CD4-positive, alpha-beta T cell treated with Interferon alpha-2 for 1 hour (primary cell): ENCODE measurements around the gene GRPR.
A peak's percentile ranks its signal among the peaks of the same experiment; 100 is the strongest.

ENCODE experiments used
- DNase-seq, 2 donors: peaks; one replicate each; pipeline ENCODE4 v3.0.0-alpha.2; 2020 to 2022

Gene GRPR

DNA sequence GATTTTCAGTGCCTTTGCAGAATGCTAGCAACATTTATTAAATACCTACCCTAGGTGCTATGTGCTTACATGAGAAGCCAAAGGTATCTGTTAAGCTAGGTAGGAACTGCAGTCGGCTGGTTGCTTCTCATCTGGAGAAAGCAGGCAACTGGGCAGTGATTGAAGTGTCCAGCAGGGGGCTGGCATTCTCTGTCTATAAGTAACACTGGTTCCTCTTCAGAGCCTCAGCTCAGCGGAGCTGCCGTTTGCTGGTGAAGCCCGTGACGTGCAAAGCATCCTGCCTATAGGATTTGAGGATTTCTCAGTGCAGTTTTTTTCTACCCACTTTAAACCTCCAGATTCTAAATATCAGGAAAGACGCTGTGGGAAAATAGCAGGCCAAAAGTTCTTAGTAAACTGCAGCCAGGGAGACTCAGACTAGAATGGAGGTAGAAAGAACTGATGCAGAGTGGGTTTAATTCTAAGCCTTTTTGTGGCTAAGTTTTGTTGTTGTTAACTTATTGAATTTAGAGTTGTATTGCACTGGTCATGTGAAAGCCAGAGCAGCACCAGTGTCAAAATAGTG is at the start of gene GRPR:
TSS of gene GRPR (plus strand) at position 344 of the 565 bp plus-strand sequence. CDS start 389 bp downstream, outside the sequence.
- DNase-seq = peak; percentile 52 to 65

DNA sequence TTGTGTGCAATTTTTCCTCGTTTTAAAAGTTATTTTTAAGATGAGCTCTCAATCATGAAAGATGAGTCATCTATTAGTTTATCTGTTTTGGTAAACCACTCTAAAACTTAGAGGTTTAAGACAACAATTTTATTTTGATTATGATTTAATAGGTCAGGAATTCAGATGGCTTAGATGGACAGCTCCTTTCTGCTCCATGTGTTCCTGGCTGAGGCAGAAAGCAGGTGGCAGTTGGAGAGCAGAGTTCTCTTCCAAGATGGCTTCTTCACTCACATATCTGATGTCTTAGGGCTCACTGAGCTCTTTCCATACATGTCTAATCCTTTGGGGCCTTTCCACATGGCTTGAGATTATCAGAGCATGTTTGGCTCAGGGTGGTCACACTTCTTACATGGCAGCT is 48.3 kb upstream of the GRPR start:
- no peak for DNase-seq

DNA sequence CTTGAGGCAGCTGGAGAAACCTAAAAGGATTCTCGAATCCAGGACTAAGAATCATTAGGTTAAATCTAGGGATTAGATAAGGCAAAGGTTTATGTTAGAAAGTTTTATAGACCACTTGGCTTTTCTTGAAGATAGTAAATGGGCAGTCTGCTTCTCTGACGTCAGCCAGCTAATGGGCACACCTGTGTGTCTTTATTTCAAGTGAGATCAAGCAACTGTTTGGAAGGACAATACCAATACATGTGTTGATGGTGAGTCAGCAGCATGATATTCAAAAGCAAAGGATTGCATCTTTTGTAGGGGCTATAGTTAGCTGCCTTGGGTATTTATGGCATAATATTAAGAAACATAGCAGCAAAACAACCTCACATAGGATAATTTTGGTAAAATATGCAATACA is 46.5 kb upstream of the GRPR start:
- DNase-seq = no peak

DNA sequence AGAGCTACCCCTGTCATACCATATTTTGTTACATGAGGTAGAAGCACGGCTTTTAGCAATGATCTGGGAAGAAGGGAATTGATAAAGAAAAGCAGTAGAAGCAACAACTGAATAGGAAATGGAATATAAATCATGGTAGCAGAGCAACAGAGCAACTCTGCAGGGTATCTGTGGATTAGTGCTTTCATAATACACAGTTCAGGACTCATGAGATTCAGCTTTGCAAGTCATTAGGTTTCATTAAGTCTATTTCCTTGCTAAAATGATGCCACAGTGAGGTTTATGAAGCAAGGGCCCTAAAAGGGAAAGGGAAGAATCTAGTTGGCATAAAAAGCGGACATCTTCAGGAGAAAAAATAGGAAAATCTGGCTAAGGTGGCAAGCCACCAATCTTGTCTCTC is 45.6 kb upstream of the GRPR start:
- no peak for DNase-seq

DNA sequence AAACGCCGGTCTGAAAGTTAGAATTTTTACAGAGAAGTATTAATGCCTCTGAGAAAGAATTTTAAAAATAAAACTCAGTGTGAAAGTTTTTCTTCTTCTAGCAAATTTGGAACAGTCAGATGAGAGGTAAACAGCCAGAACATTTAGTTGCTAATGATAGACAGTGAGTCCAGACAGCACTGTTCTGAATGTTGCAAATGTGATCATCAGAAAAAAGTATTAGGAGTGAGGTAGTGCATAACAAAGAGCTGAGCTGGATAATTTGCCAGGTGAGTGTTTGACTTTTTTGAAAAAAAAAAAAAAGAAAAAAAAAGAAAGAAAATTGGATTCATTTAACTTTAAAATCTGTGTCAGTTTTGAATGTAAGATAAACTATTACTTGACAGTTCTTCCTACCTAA is 42.0 kb upstream of the GRPR start:
- DNase-seq = no peak

DNA sequence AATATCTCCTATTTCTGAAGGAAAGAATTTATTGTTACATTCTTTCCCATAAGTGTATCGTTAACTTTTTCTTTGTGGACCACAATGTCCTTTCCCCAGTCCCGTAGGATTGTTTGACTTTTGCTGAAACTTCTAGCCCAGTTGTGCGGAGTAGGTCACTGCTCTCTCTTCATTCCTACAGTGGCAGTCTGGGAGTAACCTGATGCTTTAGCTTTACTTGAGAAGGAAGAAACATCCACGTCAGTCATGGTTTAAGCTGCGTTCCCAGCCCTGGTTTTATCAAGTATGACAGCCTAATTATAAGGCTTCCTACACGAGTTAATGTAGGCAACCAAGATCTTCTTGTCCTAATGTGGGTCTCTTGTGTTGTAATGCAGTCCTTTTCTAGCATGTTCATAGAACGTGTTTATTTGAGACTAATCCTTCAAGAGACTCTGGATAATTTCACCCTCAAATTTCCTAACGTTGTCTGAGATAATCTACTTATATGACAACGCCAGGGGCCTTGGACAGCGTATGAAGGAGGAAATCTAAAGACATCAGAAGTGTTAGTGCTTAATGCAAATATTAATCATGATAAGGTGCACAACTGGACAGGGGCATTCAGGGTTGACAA is 40.8 kb upstream of the GRPR start:
- no peak for DNase-seq

DNA sequence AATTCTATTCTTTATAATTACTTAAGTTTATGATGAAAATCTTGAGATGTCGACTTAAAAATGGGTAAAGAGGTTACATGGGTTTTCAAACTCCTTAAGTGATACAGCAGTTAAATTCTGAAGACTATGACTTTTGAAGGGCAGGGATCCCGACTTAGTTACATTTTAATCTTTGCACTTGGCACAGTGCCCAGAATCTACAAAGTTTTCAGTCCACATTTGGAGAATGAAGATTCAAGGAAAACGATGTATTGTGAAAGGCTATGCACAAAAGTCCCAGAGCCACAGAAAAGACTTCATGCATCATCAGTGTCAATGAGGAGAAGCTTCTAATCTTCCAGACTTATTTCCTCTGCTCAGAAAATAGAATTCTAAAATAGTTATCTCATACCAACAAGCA is 36.3 kb upstream of the GRPR start:
- DNase-seq = no peak

DNA sequence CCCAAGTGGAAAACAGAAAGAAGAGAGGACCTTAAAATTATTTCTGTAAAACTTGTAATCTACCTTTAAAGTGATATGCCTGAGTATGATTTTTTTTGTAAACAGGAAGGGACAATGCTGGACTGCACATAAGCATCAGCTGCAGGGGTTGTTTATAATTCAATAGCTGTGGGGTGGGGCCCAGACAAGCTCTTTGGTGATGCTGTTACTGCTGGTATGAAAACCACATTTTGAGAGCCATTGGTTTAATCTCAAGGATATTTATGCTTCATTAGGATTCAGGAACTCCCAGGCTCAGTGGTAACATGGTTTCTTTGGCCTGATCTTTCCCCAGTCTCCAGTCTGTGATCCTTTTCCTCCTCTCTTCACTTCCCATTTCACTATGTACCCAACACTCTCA is 34.3 kb upstream of the GRPR start:
- DNase-seq = no peak

DNA sequence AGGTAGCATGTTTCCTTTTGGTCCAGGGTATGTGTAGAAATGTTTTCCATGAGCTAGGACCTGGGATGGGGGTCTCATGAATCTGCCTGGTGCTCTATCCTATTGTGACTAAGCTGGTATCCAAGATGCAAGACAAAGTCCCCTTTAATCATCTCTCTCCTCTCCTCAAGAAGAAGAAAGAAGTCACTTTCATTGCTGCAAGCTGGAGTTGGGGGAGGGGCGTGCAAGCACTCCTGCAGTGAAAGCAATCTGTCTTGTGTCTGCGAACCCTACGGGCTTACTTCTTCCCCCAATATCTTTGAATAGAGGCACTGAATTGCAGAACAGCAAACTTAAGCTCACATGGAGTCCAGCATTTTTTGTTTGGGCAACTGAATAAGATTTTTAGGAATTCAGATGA is 27.2 kb upstream of the GRPR start:
- no peak for DNase-seq

DNA sequence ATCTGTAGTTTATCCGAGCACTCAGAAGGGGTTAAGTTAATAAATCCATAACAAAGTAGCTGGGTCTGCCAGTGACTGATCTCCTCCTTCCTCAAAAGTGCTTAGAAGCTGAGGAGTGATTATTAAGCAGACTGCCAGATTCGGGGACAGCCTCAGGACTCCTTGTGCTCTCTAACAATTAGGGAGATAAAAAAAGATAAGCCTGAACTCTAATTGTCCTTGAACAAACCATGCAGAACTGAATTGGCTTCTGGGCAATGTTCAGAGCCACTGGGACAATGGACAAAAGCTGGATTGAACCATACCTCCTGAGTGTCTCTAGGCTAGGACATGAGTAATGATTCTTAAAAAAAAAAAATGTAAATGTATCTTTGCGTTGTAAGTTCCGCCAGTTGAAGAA is 22.7 kb upstream of the GRPR start:
- DNase-seq = no peak

DNA sequence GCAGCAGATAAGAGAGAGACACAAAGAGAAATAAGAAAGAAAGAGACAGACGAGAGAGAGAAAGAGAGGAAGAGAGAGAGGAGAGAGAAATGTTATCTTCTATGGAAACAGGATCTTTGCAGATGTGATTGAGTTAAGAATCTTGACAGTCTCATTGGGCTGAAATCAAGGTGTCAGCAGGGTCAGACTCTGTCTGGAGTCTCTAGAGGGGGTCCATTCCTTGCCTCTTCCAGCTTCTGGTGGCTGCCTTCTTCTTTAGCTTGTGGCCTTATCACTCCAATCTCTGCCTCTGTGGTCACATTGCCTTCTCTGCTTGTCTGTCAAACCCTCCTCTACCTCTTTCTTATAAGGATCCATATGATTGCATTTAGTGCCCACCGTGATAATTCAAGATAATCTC is 21.8 kb upstream of the GRPR start:
- DNase-seq = no peak

DNA sequence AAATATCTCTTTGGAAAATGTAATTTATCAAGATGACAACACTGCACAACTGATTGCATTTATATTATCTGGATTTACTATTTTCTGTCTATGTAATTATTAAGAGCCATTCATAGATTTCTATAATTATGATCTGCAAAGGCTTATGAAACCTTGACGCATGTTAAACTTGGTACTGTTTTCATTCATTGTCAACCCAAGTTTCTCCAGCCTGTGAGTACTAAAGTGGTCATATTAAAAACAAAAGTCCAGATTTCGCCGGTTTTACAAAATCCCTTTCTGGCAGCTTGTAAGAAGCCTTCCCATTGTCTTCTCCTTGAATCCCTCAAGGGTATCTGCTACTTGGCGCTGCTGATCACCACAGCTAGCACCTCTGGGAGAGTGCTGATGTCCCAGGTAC is 19.7 kb upstream of the GRPR start:
- no peak for DNase-seq

DNA sequence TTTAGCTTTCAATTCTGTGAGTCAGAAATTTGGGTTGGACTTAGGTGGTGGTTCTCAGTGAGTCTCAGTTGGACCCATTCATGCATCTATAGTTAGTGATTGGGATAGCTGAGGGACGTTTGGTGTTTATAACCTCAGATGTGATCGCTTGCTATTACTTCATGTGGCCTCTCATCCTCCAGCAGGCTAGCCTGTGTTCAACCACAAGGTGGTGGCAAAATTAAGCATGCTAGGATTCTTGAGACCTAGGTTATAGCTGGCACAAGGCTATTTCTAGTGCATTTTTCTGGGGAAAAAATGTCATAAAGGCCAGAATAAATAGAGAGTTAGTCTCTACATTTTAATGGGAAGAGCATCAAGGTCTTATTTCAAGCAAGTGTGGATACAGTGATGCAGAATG is 10.9 kb upstream of the GRPR start:
- no peak for DNase-seq

DNA sequence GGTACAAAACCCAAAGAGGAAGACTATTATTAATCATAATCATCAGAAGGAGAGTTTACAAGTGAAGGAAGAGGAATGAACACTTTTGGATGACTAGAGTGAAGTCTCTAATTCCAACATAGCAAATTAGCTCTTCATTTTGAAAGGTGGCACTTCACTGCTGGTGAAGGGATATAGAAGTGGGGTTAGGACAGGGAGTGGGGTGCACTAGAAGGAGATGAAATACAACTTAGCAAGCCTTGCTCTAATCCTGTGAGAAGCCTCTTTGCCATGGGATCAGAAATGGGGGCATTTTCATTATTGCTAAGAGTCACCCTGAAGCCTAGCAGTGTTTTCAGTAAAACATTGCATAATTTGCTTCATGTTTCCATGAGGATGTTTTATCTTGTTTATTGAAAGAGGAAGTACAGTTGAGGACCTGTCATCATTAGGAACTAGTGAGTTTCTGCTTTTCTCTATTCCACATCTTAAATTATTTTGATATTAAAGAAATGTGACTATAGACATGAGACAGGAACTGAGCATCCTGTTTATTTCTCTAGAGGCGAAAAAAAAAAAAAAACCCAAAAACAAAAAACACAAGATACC is 9.3 kb upstream of the GRPR start:
- peak in 1 of 2 donors; percentile 3 for DNase-seq

DNA sequence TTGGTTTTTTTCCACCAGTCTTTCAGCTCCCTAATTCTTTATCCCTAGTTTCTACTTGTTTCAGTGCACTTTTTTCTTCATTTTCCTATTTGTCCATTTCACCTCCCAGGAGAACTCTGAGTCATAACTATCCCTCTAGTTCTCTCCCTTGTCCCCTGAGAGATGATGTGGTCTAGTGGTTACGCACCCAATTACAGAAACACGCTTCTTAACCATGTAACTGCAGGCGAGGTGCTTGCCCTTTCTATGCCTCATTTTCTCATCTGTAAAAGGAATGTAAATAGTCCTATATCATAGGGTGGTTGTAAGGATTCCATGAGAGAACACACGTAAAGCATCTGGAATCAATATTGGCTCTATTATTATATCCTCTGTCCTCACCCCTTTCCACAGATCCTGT is 8.8 kb upstream of the GRPR start:
- no peak for DNase-seq

DNA sequence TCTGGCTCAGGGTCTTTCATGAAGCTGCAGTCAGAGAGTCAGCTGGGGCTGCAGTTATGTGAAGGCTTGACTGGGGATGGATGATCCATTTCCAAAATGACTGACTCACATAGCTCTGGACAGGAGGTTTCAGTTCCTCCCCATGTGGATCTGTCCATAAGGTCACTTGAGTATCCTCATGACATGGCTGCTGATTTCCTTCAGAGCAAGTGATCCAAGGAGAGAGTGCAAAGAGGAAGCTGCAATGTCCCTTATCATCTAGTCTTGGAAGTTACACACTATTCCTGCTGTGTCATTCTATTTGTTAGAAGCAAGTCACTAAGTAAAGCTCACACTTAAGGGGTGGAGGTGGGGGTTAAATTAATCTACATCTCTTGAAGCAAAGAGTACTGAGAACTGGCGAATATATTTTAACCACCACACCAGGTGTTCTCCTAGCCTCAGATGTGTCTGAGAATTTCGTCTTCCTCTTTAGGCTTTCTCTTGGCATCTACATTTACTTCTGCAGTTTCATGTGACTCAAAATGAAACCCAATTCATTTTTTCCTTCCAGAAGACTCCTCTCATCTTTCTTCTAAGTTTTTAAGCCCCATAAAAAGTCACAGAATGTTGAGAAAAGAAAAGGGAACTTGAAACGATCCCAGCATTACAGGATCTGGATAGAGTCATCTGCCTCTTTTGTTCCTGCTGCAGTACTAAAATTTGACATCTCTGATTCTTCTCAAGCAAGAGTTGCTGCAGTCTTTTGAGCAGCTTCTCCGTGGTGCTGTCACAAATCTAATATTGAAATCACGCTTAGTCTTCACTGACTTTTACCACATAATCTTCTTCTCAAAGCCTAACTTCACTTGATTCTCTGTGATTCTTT is 3.8 kb upstream of the GRPR start:
- peak in 1 of 2 donors; percentile 5 for DNase-seq

DNA sequence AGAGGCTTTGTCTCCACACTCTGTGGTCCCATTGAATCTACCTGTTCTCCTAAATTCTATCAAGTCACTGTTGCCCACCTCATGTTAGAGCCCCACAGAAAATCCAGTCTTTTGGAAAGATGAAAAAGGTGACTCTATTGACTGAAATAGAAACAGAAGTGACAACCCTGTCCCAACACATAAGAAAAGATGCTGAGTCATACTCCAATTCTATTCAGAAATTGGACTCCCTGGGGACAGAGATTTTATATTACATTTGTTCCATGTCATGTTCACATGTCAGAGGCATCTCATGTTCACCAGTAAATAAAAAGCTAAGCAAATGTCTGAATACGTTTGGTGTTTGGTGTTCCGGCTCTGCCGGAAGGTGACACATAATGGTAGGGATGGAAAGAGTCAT is 2.9 kb upstream of the GRPR start:
- no peak for DNase-seq

DNA sequence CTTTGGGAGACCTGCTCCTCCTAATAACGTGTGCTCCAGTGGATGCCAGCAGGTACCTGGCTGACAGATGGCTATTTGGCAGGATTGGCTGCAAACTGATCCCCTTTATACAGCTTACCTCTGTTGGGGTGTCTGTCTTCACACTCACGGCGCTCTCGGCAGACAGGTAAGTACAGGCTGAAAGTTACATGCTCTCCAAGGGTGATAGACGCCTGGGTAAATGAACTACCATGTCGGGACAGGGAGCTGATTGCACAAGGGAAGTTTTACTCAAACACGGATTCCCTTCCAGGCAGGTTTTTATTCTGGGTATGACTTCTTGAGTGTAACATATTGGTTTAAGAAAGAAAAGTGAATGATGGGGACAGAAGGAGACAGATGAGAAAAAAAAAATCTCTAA is 836 bp downstream of the GRPR start:
- DNase-seq = no peak

DNA sequence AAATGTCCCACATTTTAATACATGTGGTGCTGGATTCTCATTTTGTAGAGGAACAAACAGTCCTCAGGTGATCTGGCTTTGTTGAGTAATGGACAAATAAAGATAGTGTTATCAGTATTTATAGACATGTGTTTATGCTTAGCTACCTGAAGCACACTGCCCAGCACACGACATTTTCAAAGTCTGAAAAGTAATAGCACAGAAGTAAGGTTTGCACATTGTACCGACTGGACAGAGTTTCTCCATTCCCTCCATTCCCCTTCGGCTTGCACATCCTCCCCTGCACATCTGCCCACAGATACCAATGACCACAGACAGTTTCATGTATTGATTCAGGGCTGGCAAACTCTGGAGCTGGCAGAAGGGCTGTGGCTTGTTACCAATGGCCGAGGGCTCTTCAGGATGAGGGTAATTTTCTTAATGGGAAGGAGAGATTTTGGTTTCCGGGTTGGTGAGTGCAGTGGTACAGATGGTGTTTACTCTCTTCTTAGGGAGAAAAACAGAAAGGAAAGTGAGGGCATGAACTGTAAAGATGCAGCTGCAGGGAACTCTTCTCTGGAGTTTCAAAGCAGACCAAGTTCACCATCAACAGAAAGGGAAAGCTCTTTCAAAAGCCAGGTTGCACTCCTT is 2.3 kb downstream of the GRPR start:
- DNase-seq = no peak

DNA sequence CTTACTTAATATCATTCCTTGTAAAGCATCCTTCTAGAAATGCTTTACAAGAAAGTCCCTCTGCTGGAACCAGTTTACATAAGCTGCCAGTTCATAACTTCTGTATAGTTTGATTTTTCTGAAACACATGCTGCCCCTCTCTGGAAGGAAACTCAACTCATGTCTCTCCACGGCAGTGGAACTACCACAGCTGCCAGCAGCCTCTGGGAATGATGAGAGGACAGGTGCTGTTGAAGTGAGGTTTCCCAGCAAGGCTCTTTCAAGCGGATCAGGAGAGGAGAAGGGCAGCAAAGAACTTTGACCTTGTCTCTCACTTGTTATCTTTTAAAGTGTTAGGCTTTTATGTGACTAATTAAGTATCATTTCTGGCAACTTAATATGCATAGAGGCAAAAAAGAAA is 7.3 kb downstream of the GRPR start:
- no peak for DNase-seq

DNA sequence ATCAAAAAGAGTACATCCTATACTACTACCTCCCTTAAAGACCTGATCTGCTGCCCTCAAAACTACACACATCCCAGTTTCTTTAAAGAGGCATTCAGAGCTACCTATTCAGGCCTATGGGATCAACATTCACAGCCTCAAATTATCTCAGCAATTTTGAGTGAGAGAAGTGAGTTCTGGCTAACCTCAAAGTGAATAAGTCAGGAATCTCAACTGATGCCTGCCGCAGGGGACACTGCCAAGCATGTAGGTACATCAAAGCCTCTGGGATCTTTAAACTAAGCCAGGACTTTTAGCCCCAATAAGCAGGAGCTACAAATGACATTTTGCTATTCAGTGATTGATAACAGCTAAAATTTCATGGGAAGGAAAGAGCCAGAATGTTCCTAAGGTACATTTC is 11.6 kb downstream of the GRPR start:
- no peak for DNase-seq

DNA sequence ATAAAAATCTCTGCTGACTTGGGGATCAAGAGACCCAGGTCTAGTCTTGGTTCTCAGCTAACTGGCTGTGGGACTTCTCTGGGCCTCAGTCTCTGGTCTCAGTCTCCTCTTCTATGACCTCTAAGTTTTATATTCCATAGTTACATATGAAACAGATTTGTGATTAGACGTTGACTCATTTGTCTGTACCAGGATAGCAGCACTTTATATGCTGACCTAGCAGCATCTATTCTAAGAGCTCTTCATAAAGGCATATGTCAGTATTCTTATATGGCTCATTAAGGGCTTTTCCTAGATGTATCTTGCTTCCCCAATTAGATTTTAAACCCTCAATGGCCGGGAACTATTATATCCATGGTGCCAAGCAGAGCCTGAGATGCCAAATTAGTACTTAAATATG is 12.7 kb downstream of the GRPR start:
- no peak for DNase-seq

DNA sequence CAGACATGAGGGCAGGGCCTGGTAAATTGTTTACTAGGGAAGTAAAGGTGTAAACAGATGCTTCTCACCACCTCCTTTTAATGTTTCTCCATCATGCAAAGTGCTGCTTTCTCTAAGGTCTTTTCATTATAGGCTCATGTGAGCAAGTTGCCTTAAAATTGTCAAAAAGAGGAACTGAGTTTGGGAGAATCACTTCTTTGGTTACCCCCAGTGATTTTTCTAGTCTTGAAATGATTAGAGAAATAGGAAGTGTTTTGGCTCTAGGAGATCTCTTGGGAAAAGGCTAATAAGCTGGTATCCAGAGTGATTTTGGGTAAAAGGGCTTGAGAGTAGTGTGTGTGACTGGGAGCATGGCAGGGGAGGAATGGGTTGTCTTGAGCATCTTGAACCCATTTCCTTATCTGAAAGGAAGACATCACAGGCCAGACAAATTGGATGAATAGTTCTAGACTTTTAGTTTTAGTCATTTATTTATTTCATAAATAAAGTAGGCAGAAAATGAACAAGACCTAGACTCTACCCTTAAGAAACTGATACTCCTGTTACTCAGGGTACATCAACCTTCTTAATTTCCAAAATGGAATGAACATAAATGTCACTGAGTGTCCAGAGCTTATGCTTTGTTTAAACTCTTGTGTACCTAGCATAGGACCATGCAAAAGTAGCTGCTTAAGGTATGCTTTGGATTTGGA is 14.2 kb downstream of the GRPR start:
- DNase-seq = no peak
